ENCODE results near the gene VPS8. TPM values are rescaled to one million over a fixed set of nuclear protein-coding genes. Genes with fewer than 3 reads are reported as not detected.

VPS8 gene
- total RNA-seq, 1 donor from 2014 or later, result 83.9 TPM

- H3K4me1 ChIP-seq, result peaks cover 5% of the 10 kb centered on the region
- no peaks in the 10 kb centered on the region for H3K36me3 ChIP-seq
- no peak overlapping the region for H3K4me3 ChIP-seq
- H3K9me3 ChIP-seq (replicated peaks), result no peaks in the 10 kb centered on the region
- DNase-seq, result no peak
- H3K27ac ChIP-seq (replicated peaks), result no peak overlapping the region
- no peak for TF ChIP-seq CTCF (IDR thresholded peaks at IDR 0.05; ENCODE audit: borderline replicate concordance)
- intact Hi-C loops (cut with micrococcal nuclease), result no loop called here
- no peaks in the 10 kb centered on the region for H3K27me3 ChIP-seq (ENCODE audit: low read depth)
Measured at GRCh38 chr3:185089751-185090150, 277.8 kb downstream of the VPS8 start.

- H3K4me3 ChIP-seq, result no peak overlapping the region
- H3K4me1 ChIP-seq, result peaks cover 12% of the 10 kb centered on the region
- H3K36me3 ChIP-seq, result no peaks in the 10 kb centered on the region
- DNase-seq, result no peak
- intact Hi-C loops (cut with micrococcal nuclease), result no loop called here
- no peaks in the 10 kb centered on the region for H3K9me3 ChIP-seq (replicated peaks)
- H3K27ac ChIP-seq (replicated peaks), result no peak overlapping the region
- no peaks in the 10 kb centered on the region for H3K27me3 ChIP-seq (ENCODE audit: low read depth)
- TF ChIP-seq CTCF (IDR thresholded peaks at IDR 0.05; ENCODE audit: borderline replicate concordance), result no peak
Measured at GRCh38 chr3:185090811-185091210, 278.8 kb downstream of the VPS8 start.

- no peak overlapping the region for H3K27ac ChIP-seq (replicated peaks)
- no peaks in the 10 kb centered on the region for H3K36me3 ChIP-seq
- intact Hi-C loops (cut with micrococcal nuclease), result no loop called here
- no peaks in the 10 kb centered on the region for H3K27me3 ChIP-seq (ENCODE audit: low read depth)
- DNase-seq, result no peak
- H3K4me1 ChIP-seq, result peaks cover 7% of the 10 kb centered on the region
- no peaks in the 10 kb centered on the region for H3K9me3 ChIP-seq (replicated peaks)
- no peak overlapping the region for H3K4me3 ChIP-seq
- TF ChIP-seq CTCF (IDR thresholded peaks at IDR 0.05; ENCODE audit: borderline replicate concordance), result no peak
Measured at GRCh38 chr3:185093116-185093515, 281.1 kb downstream of the VPS8 start.

GRCh38 chr3:185094697-185095096 is 282.7 kb downstream of the VPS8 start:
- H3K4me1 ChIP-seq, result peaks cover 7% of the 10 kb centered on the region
- no peak overlapping the region for H3K27ac ChIP-seq (replicated peaks)
- no peaks in the 10 kb centered on the region for H3K36me3 ChIP-seq
- no peaks in the 10 kb centered on the region for H3K27me3 ChIP-seq (ENCODE audit: low read depth)
- TF ChIP-seq CTCF (IDR thresholded peaks at IDR 0.05; ENCODE audit: borderline replicate concordance), result no peak
- no peaks in the 10 kb centered on the region for H3K9me3 ChIP-seq (replicated peaks)
- no peak overlapping the region for H3K4me3 ChIP-seq
- intact Hi-C loops (cut with micrococcal nuclease), result no loop called here
- DNase-seq, result no peak

Other genes with a start within 250 kb of the VPS8 start
- gene MAGEF1, start 100.1 kb upstream of the VPS8 start, total RNA-seq, result 35.7 TPM